ENCODE data around the gene ARID1B. TPM values are rescaled to one million over a fixed set of nuclear protein-coding genes. Genes with fewer than 3 reads are reported as not detected.

The ARID1B gene
- total RNA-seq, 4 donors from 2014 or later: 25.2 to 103 (median 59.5) TPM

DNA sequence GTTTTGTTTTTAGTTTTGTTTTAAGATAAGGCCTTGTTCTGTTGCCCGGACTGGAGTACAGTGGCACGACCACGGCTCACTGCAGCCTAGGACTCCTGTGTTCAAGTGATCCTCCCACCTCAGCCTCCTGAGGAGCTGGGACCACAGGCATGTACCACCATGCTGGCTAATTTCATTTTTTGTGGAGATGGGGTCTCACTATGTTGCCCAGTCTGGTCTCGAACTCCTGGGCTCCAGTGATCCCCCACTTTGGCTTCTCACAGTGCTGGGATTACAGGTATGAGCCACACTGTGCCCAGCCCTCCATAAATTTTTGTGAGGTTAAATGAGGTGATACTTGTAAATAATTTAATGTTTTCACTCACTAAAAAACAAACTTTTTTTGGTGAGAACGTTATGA is 76.6 kb downstream of the ARID1B start:
- Histone ChIP-seq H3K36me3 (no peaks in the 10 kb centered on the region), H3K9me3 (no peaks in the 10 kb centered on the region), H3K27me3 (no peaks in the 10 kb centered on the region), H3K4me1 (peaks cover 4 to 71% (median 18%) of the 10 kb centered on the region in 3 donors), H3K27ac (no peak overlapping the region), H3K4me3 (no peak overlapping the region)
- DNase-seq: no peak
- TF ChIP-seq CTCF (IDR thresholded peaks at IDR 0.05): no peak
- no peak for TF ChIP-seq POLR2A (IDR thresholded peaks at IDR 0.05)
- intact Hi-C loops (cut with DNase I): no loop called here
- 85 to 87% methylated on average over 5 of the region's 5 CpGs for WGBS, 2 donors

- H3K27ac ChIP-seq: no peak overlapping the region
- intact Hi-C loops (cut with DNase I): no loop called here
- H3K27me3 ChIP-seq: no peaks in the 10 kb centered on the region
- H3K36me3 ChIP-seq: no peaks in the 10 kb centered on the region
- peaks cover 4 to 71% (median 15%) of the 10 kb centered on the region in 3 donors for H3K4me1 ChIP-seq
- TF ChIP-seq CTCF (IDR thresholded peaks at IDR 0.05) (no peak), POLR2A (IDR thresholded peaks at IDR 0.05) (no peak)
- H3K9me3 ChIP-seq: no peaks in the 10 kb centered on the region
- 90 to 92% methylated on average over 4 to 10 of the region's 10 CpGs for WGBS, 2 donors
- DNase-seq: no peak
- H3K4me3 ChIP-seq: no peak overlapping the region
Measured at GRCh38 chr6:156854466-156855161, 77.4 kb downstream of the ARID1B start.

DNA sequence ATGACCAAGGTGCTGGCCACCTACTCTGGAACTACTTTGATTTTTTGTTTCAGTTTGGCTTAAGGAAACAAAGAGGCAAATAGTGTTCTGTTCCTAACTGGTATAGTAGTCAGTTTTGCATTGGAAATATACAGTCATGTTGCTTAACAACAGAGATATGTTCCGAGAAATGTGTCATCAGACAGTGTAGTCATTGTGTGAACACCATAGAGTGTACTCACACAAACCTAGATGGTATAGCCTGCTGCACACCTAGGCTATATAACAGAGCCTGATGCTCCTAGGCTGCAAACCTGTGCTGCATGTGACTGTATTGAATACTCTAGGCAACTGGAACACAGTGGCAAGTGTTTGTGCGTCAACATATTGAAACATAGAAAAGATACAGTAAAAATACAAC is 80.4 kb downstream of the ARID1B start:
- WGBS, 2 donors: 82 to 85% methylated on average over 2 of the region's 2 CpGs
- no peak for TF ChIP-seq CTCF (IDR thresholded peaks at IDR 0.05)
- TF ChIP-seq POLR2A (IDR thresholded peaks at IDR 0.05): no peak

GRCh38 chr6:156859686-156860085 is 82.5 kb downstream of the ARID1B start:
- H3K36me3 ChIP-seq: no peaks in the 10 kb centered on the region
- H3K4me1 ChIP-seq: peaks cover 3 to 46% (median 4%) of the 10 kb centered on the region in 3 donors
- no peak for DNase-seq
- no peak overlapping the region for H3K4me3 ChIP-seq
- H3K9me3 ChIP-seq: no peaks in the 10 kb centered on the region
- WGBS, 2 donors: 67 to 78% methylated on average over 1 of the region's 1 CpG
- intact Hi-C loops (cut with DNase I): no loop called here
- no peak overlapping the region for H3K27ac ChIP-seq
- H3K27me3 ChIP-seq: no peaks in the 10 kb centered on the region
- TF ChIP-seq CTCF (IDR thresholded peaks at IDR 0.05) (no peak), POLR2A (IDR thresholded peaks at IDR 0.05) (no peak)

More for the DNA sequence above, 80.4 kb downstream of the ARID1B start:
- Histone ChIP-seq H3K9me3 (no peaks in the 10 kb centered on the region), H3K4me1 (peaks cover 4 to 47% (median 10%) of the 10 kb centered on the region in 3 donors), H3K27ac (no peak overlapping the region), H3K4me3 (no peak overlapping the region), H3K36me3 (no peaks in the 10 kb centered on the region), H3K27me3 (no peaks in the 10 kb centered on the region)
- intact Hi-C loops (cut with DNase I): no loop called here
- DNase-seq: no peak

- no peak for TF ChIP-seq POLR2A (IDR thresholded peaks at IDR 0.05)
- TF ChIP-seq CTCF (IDR thresholded peaks at IDR 0.05): no peak
- Histone ChIP-seq H3K36me3 (no peaks in the 10 kb centered on the region), H3K9me3 (no peaks in the 10 kb centered on the region), H3K27ac (no peak overlapping the region), H3K4me3 (no peak overlapping the region), H3K4me1 (peaks cover 10 to 53% (median 11%) of the 10 kb centered on the region in 3 donors), H3K27me3 (no peaks in the 10 kb centered on the region)
- 84 to 87% methylated on average over 7 of the region's 7 CpGs for WGBS, 2 donors
- DNase-seq: no peak
- intact Hi-C loops (cut with DNase I): no loop called here
Measured at GRCh38 chr6:156862711-156863110, 85.5 kb downstream of the ARID1B start.
